SK-N-MC (cell line): ENCODE data around the gene MCC.

Experiments used
- EZH2 ChIP-seq: fragments of 200-600 bp; sonication (generic); IDR thresholded peaks from one replicate; pipeline ENCODE4 v1.6.1; 2017; ENCODE audit warnings: antibody characterized with exemption
- FOXP2 ChIP-seq: optimal IDR thresholded peaks from 2 replicates; pipeline ENCODE3; 2011; ENCODE audit warnings: mild to moderate bottlenecking, moderate library complexity; ENCODE audit not compliant: insufficient read depth; ENCODE audit errors: extremely low read length, control extremely low read depth
- POLR2AphosphoS5 ChIP-seq: IDR thresholded peaks from 2 replicates; pipeline ENCODE4 v1.6.1; 2012; ENCODE audit warnings: mild to moderate bottlenecking, low read depth, low read length, borderline replicate concordance

GRCh38 chr5:113434889-113435288 is 53.4 kb downstream of the MCC start, which contains the start of gene TSSK1B:
- no peak for TF ChIP-seq EZH2
- TF ChIP-seq POLR2AphosphoS5 = no peak
- TF ChIP-seq FOXP2 = no peak
